Neuronal stem cell (in vitro differentiated cells): ENCODE measurements around the gene OLIG2.
A peak's percentile ranks its signal among the peaks of the same experiment; 100 is the strongest.

Experiments used
- DNase-seq: peaks from one replicate; pipeline ENCODE4 v3.0.0-alpha.2; 2013; ENCODE audit warnings: low spot score
- H2AFZ ChIP-seq: one replicate; pipeline ENCODE4 v1.6.1; 2013; ENCODE audit warnings: mild to moderate bottlenecking, low read length, inconsistent platforms
- H2AK5ac ChIP-seq: 2 replicates; pipeline ENCODE4 v1.6.1; 2013; ENCODE audit warnings: low read depth, mild to moderate bottlenecking, inconsistent platforms, low read length, moderate library complexity, mixed read lengths
- H2BK120ac ChIP-seq: 2 replicates; pipeline ENCODE4 v1.6.1; 2013; ENCODE audit warnings: low read depth, mild to moderate bottlenecking, inconsistent platforms, low read length, moderate library complexity, mixed read lengths
- H2BK12ac ChIP-seq: one replicate; pipeline ENCODE4 v1.6.1; 2013; ENCODE audit warnings: low read length, inconsistent platforms
- H2BK15ac ChIP-seq: 2 replicates; pipeline ENCODE4 v1.6.1; 2013; ENCODE audit warnings: mild to moderate bottlenecking, low read length, inconsistent platforms, mixed read lengths
- H2BK5ac ChIP-seq: one replicate; pipeline ENCODE4 v1.6.1; 2013; ENCODE audit warnings: inconsistent platforms, mild to moderate bottlenecking, low read length, moderate library complexity
- H3K14ac ChIP-seq: one replicate; pipeline ENCODE4 v1.6.1; 2013; ENCODE audit warnings: low read length, inconsistent platforms
- H3K18ac ChIP-seq: 2 replicates; pipeline ENCODE4 v1.6.1; 2013; ENCODE audit warnings: low read length, inconsistent platforms
- H3K23ac ChIP-seq: 2 replicates; pipeline ENCODE4 v1.6.1; 2013; ENCODE audit warnings: low read depth, mild to moderate bottlenecking, mixed read lengths, low read length, inconsistent platforms; ENCODE audit not compliant: poor library complexity
- H3K27ac ChIP-seq: replicated peaks from 3 replicates; pipeline ENCODE4 v1.5.1; 2013; ENCODE audit warnings: low read length, inconsistent platforms
- H3K27me3 ChIP-seq, 3 experiments: 2 replicates each; pipeline ENCODE4 v1.6.1; 2013; ENCODE audit warnings: low read length in 3 of 3, mild to moderate bottlenecking in 2 of 3, inconsistent platforms in 1 of 3, low read depth in 1 of 3, mixed read lengths in 1 of 3, moderate library complexity in 1 of 3; ENCODE audit not compliant: control insufficient read depth in 3 of 3, insufficient read depth in 3 of 3
- H3K36me3 ChIP-seq, 2 donors: replicated peaks in 1 of 2; 2 replicates each; pipeline ENCODE4 v1.6.1; 2013; ENCODE audit warnings: low read length in 2 of 2; ENCODE audit not compliant: control insufficient read depth in 2 of 2, insufficient read depth in 2 of 2
- H3K4ac ChIP-seq: 2 replicates; pipeline ENCODE4 v1.6.1; 2013; ENCODE audit warnings: inconsistent platforms, mild to moderate bottlenecking, low read length, moderate library complexity
- H3K4me1 ChIP-seq, 2 donors: 1 replicate in 1 of 2; 2 replicates in 1 of 2; pipeline ENCODE4 v1.6.1; 2013; ENCODE audit warnings: low read length in 2 of 2, low read depth in 1 of 2; ENCODE audit not compliant: control insufficient read depth in 2 of 2, insufficient read depth in 1 of 2
- H3K4me2 ChIP-seq: one replicate; pipeline ENCODE4 v1.6.1; 2013; ENCODE audit warnings: mild to moderate bottlenecking, low read length, inconsistent platforms; ENCODE audit not compliant: insufficient read depth, poor library complexity, severe bottlenecking
- H3K4me3 ChIP-seq, 2 donors: 2 replicates each; pipeline ENCODE4 v1.5.1; 2013; ENCODE audit warnings: low read length in 2 of 2, mild to moderate bottlenecking in 2 of 2, inconsistent platforms in 1 of 2, moderate library complexity in 1 of 2
- H3K79me1 ChIP-seq: one replicate; pipeline ENCODE4 v1.6.1; 2013; ENCODE audit warnings: low read depth, mild to moderate bottlenecking, inconsistent platforms, low read length, moderate library complexity
- H3K9ac ChIP-seq: one replicate; pipeline ENCODE4 v1.6.1; 2013; ENCODE audit warnings: mild to moderate bottlenecking, low read depth, low read length, inconsistent platforms; ENCODE audit not compliant: poor library complexity
- H3K9me3 ChIP-seq, 2 donors: replicated peaks in 1 of 2; 2 replicates each; pipeline versions ENCODE3 to v1.6.1; 2013; ENCODE audit warnings: low read length in 2 of 2, mild to moderate bottlenecking in 2 of 2, inconsistent platforms in 1 of 2, low read depth in 1 of 2, mixed read lengths in 1 of 2, moderate library complexity in 1 of 2; ENCODE audit not compliant: control insufficient read depth in 2 of 2, insufficient read depth in 1 of 2
- H4K8ac ChIP-seq: one replicate; pipeline ENCODE4 v1.6.1; 2013; ENCODE audit warnings: low read depth, mild to moderate bottlenecking, inconsistent platforms, low read length, moderate library complexity
- H4K91ac ChIP-seq: one replicate; pipeline ENCODE4 v1.6.1; 2013; ENCODE audit warnings: low read length, low read depth, mild to moderate bottlenecking, inconsistent platforms; ENCODE audit not compliant: poor library complexity
- WGBS, 2 donors: extraction: QIAGEN DNeasy Blood & Tissue Kit; methylation state at CpG; one replicate each; pipeline ENCODE4 v1.1.7; 2013; ENCODE audit warnings: missing lambda C conversion rate in 2 of 2, mixed read lengths in 1 of 2; ENCODE audit not compliant: insufficient read length in 2 of 2, insufficient replicate concordance in 1 of 2; ENCODE audit errors: extremely low coverage in 2 of 2; 5-methylcytosine and 5-hydroxymethylcytosine counted together

The OLIG2 gene

GRCh38 chr21:33033094-33033951, 7.6 kb downstream of the OLIG2 start:
- no peak overlapping the region for H2BK12ac ChIP-seq
- no peak overlapping the region for H3K14ac ChIP-seq
- H3K4me3 ChIP-seq: peak overlapping the region in 1 of 2 donors; percentile 26

GRCh38 chr21:33033961-33034413, 8.3 kb downstream of the OLIG2 start:
- WGBS, 2 donors: no CpG with 5 or more reads among the region's 20 CpGs
- H3K27me3 ChIP-seq: peaks cover 49 to 85% (median 74%) of the 10 kb centered on the region in 3 experiments
- H3K23ac ChIP-seq: peak overlapping the region; percentile 68
- no peaks in the 10 kb centered on the region for H3K4me1 ChIP-seq
- H2BK12ac ChIP-seq: no peak overlapping the region
- no peaks in the 10 kb centered on the region for H3K79me1 ChIP-seq
- no peak overlapping the region for H3K4ac ChIP-seq
- peaks cover 0 to 7% of the 10 kb centered on the region in 2 donors for H3K9me3 ChIP-seq
- H4K91ac ChIP-seq: no peak overlapping the region
- no peak overlapping the region for H4K8ac ChIP-seq
- H2AK5ac ChIP-seq: peak overlapping the region; percentile 30
- peak overlapping the region; percentile 32 for H3K18ac ChIP-seq
- no peak overlapping the region for H3K9ac ChIP-seq
- no peak overlapping the region for H3K14ac ChIP-seq
- no peaks in the 10 kb centered on the region for H3K36me3 ChIP-seq
- DNase-seq: no peak
- no peak overlapping the region for H3K4me3 ChIP-seq
- no peak overlapping the region for H3K27ac ChIP-seq
- H2BK15ac ChIP-seq: no peak overlapping the region
- H2BK120ac ChIP-seq: no peak overlapping the region
- H3K4me2 ChIP-seq: no peak overlapping the region
- peak overlapping the region; percentile 14 for H2BK5ac ChIP-seq
- H2AFZ ChIP-seq: no peak overlapping the region

More at GRCh38 chr21:33033094-33033951, 7.6 kb downstream of the OLIG2 start:
- H3K4me1 ChIP-seq: no peaks in the 10 kb centered on the region
- H2BK120ac ChIP-seq: no peak overlapping the region
- H3K18ac ChIP-seq: peak overlapping the region; percentile 32
- no peak overlapping the region for H3K27ac ChIP-seq
- H3K4me2 ChIP-seq: no peak overlapping the region
- peaks cover 3 to 7% of the 10 kb centered on the region in 2 donors for H3K9me3 ChIP-seq
- peak overlapping the region; percentile 68 for H3K23ac ChIP-seq
- H4K8ac ChIP-seq: no peak overlapping the region
- H3K36me3 ChIP-seq: no peaks in the 10 kb centered on the region
- H4K91ac ChIP-seq: no peak overlapping the region
- H3K79me1 ChIP-seq: no peaks in the 10 kb centered on the region
- H2AFZ ChIP-seq: no peak overlapping the region
- H2BK15ac ChIP-seq: no peak overlapping the region
- no CpG with 5 or more reads among the region's 76 CpGs for WGBS, 2 donors
- peaks cover 49 to 92% (median 80%) of the 10 kb centered on the region in 3 experiments for H3K27me3 ChIP-seq
- peak overlapping the region; percentile 14 for H2BK5ac ChIP-seq
- no peak overlapping the region for H3K4ac ChIP-seq
- peak overlapping the region; percentile 30 for H2AK5ac ChIP-seq
- no peak for DNase-seq
- H3K9ac ChIP-seq: no peak overlapping the region

- H2AK5ac ChIP-seq: no peak overlapping the region
- no peak overlapping the region for H4K91ac ChIP-seq
- H3K4me3 ChIP-seq: no peak overlapping the region
- H3K23ac ChIP-seq: no peak overlapping the region
- no peak overlapping the region for H3K4ac ChIP-seq
- H2BK12ac ChIP-seq: no peak overlapping the region
- no peak overlapping the region for H3K14ac ChIP-seq
- no peak overlapping the region for H3K27ac ChIP-seq
- DNase-seq: no peak
- peaks cover 0 to 7% of the 10 kb centered on the region in 2 donors for H3K9me3 ChIP-seq
- H3K36me3 ChIP-seq: no peaks in the 10 kb centered on the region
- H3K27me3 ChIP-seq: peaks cover 39 to 74% (median 73%) of the 10 kb centered on the region in 3 experiments
- no peak overlapping the region for H3K18ac ChIP-seq
- H2AFZ ChIP-seq: no peak overlapping the region
- H3K9ac ChIP-seq: no peak overlapping the region
- no CpG with 5 or more reads among the region's 1 CpG for WGBS, 2 donors
- no peaks in the 10 kb centered on the region for H3K4me1 ChIP-seq
- H3K4me2 ChIP-seq: no peak overlapping the region
- H2BK15ac ChIP-seq: no peak overlapping the region
- no peak overlapping the region for H4K8ac ChIP-seq
- no peaks in the 10 kb centered on the region for H3K79me1 ChIP-seq
- H2BK5ac ChIP-seq: no peak overlapping the region
- H2BK120ac ChIP-seq: no peak overlapping the region
These were observed 9.4 kb downstream of the OLIG2 start for GRCh38 chr21:33035147-33035546.

GRCh38 chr21:33036430-33037162, 10.9 kb downstream of the OLIG2 start:
- H2BK120ac ChIP-seq: no peak overlapping the region
- H3K4ac ChIP-seq: no peak overlapping the region
- no peak overlapping the region for H2BK15ac ChIP-seq
- peak overlapping the region; percentile 17 for H2AK5ac ChIP-seq
- peak overlapping the region; percentile 40 for H3K18ac ChIP-seq
- H3K79me1 ChIP-seq: no peaks in the 10 kb centered on the region
- no peak overlapping the region for H2BK5ac ChIP-seq
- no peak overlapping the region for H3K27ac ChIP-seq
- no peak for DNase-seq
- no CpG with 5 or more reads among the region's 11 CpGs for WGBS, 2 donors
- no peaks in the 10 kb centered on the region for H3K4me1 ChIP-seq
- no peak overlapping the region for H2AFZ ChIP-seq
- no peaks in the 10 kb centered on the region for H3K36me3 ChIP-seq
- H4K8ac ChIP-seq: no peak overlapping the region
- H2BK12ac ChIP-seq: no peak overlapping the region
- peaks cover 26 to 68% (median 59%) of the 10 kb centered on the region in 3 experiments for H3K27me3 ChIP-seq
- H4K91ac ChIP-seq: no peak overlapping the region
- H3K4me2 ChIP-seq: no peak overlapping the region
- peak overlapping the region; percentile 82 for H3K14ac ChIP-seq
- peak overlapping the region; percentile 35 for H3K23ac ChIP-seq
- peak overlapping the region; percentile 50 for H3K9ac ChIP-seq
- H3K9me3 ChIP-seq: peaks cover 0 to 2% of the 10 kb centered on the region in 2 donors
- no peak overlapping the region for H3K4me3 ChIP-seq
